ENCODE measurements around the gene SEMA6A. TPM values are rescaled to one million over a fixed set of nuclear protein-coding genes. Genes with fewer than 3 reads are reported as not detected.

SEMA6A gene
- total and polyA plus RNA-seq, 2 of the 13 experiments (the other 11 are each of a cell fraction or from before 2014, with no cell fraction given): 5.1 to 6.5 TPM

DNA sequence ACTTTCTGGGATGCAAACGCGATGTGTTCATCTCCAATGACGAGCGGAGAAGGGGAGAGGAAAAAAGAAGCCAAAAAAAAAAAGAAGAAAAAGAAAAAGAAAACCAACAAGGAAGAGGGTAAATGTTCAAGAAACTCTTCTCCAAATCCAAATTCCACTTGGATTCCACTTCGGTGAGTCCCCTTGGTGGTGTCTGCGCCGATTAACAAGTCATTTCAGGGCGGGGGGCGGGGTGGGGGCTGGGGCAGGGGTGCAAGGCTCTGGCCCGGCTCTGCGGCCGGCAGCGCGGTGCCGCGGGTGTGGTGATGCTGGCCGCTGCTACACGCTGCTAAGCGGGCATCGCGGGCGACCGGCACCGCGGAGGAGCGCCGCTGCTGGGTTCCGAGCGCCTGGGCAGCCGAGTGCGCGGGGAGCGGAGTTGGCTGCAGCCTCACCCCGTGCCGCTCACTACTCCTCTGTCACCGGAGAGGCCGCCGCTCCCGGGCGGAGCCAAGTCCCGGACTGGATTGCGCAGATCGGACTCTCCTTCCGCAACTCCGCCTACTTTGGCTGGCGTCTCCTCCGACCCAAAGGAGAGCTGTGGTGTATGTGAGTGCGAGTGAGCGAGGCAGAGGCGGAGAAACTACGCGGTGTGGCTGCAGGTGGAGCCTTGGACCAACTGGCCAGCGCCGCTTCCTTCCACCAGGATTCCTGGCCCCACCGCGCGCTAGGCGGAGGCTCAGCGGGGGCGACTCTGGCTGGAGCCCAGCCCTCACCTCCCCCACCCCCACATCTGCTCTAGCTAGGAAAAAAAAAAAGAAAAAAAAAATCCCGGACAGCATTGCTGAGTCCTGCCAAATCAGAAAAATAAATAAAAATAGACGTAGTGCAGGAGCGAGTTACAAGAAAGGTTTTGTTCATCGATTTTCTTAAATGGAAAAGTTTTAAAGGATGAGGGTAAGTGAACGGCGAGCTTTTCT is at the start of gene SEMA6A (continued):
- 0 out of 2 replicates have a peak, but pooled peaks have one; percentile 50 for TF ChIP-seq ETV6 (CRISPR knock-in tag; conservative IDR thresholded peaks at IDR 0.05)
- peak; percentile 53; the same call in 1 of the 2 replicates for TF ChIP-seq KAT7 (CRISPR knock-in tag; IDR thresholded peaks at IDR 0.05; ENCODE audit: borderline replicate concordance)
- TF ChIP-seq PHF8 (CRISPR knock-in tag; IDR thresholded peaks at IDR 0.05): peak; percentile 50; the same call in 1 of the 2 replicates
- no peak for TF ChIP-seq ZNF678 (CRISPR knock-in tag; IDR thresholded peaks at IDR 0.05)
- peak; percentile 85 for TF ChIP-seq POGZ (CRISPR knock-in tag; IDR thresholded peaks at IDR 0.05)
- TF ChIP-seq KDM5B (CRISPR knock-in tag; IDR thresholded peaks at IDR 0.05; ENCODE audit: borderline replicate concordance): peak; percentile 32; the same call in 1 of the 2 replicates
- no peak for TF ChIP-seq ZNF703 (CRISPR knock-in tag; IDR thresholded peaks at IDR 0.05; ENCODE audit: borderline replicate concordance)
- 0 out of 2 replicates have a peak, but pooled peaks have one; percentile 55 for TF ChIP-seq ARHGAP35 (CRISPR knock-in tag; IDR thresholded peaks at IDR 0.05; ENCODE audit: borderline replicate concordance)
- TF ChIP-seq ELF3 (CRISPR knock-in tag; IDR thresholded peaks at IDR 0.05): peak; percentile 39; the same call in 1 of the 2 replicates
- peak; percentile 65; the same call in 1 of the 2 replicates for TF ChIP-seq TGIF2 (CRISPR knock-in tag; IDR thresholded peaks at IDR 0.05)
- peak; percentile 71 for TF ChIP-seq TBX2 (CRISPR knock-in tag; IDR thresholded peaks at IDR 0.05; ENCODE audit: borderline replicate concordance)
- TF ChIP-seq ZNF138 (CRISPR knock-in tag; IDR thresholded peaks at IDR 0.05; ENCODE audit: low read depth): no peak
- peak; percentile 29; the same call in 1 of the 2 replicates for TF ChIP-seq HNF4A (CRISPR knock-in tag; IDR thresholded peaks at IDR 0.05)
- TF ChIP-seq, protein P1, sequence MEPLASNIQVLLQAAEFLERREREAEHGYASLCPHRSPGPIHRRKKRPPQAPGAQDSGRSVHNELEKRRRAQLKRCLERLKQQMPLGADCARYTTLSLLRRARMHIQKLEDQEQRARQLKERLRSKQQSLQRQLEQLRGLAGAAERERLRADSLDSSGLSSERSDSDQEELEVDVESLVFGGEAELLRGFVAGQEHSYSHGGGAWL (CRISPR knock-in tag; IDR thresholded peaks at IDR 0.05): 0 out of 2 replicates have a peak, but pooled peaks have one; percentile 28
- TF ChIP-seq SALL1 (CRISPR knock-in tag; IDR thresholded peaks at IDR 0.05): peak; percentile 56; the same call in 1 of the 2 replicates
- TF ChIP-seq RNF2 (conservative IDR thresholded peaks at IDR 0.05; ENCODE audit: low read depth): no peak
- no peak for TF ChIP-seq FOXA1 (IDR thresholded peaks at IDR 0.05)
- peak; percentile 21; the same call in 1 of the 2 replicates for TF ChIP-seq FOXA1 (CRISPR knock-in tag; IDR thresholded peaks at IDR 0.05)
- peak; percentile 62; the same call in 1 of the 2 replicates for TF ChIP-seq SIX4 (CRISPR knock-in tag; IDR thresholded peaks at IDR 0.05)
- TF ChIP-seq, protein P2, sequence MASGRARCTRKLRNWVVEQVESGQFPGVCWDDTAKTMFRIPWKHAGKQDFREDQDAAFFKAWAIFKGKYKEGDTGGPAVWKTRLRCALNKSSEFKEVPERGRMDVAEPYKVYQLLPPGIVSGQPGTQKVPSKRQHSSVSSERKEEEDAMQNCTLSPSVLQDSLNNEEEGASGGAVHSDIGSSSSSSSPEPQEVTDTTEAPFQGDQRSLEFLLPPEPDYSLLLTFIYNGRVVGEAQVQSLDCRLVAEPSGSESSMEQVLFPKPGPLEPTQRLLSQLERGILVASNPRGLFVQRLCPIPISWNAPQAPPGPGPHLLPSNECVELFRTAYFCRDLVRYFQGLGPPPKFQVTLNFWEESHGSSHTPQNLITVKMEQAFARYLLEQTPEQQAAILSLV (CRISPR knock-in tag; IDR thresholded peaks at IDR 0.05; ENCODE audit: borderline replicate concordance): peak; percentile 60; the same call in 1 of the 2 replicates
- no peak for TF ChIP-seq SP2 (CRISPR knock-in tag; IDR thresholded peaks at IDR 0.05)

Measured in HepG2 (cell line).